Left lung (tissue), 10 donors: ENCODE measurements around the gene SMURF1. TPM values are rescaled to one million over a fixed set of nuclear protein-coding genes. Genes with fewer than 3 reads are reported as not detected.
A peak's percentile ranks its signal among the peaks of the same experiment; 100 is the strongest.

Experiments
- ATAC-seq: fragments of 200-7000 bp; cut with Tn5 transposase; one replicate; pipeline ENCODE4 v1.9.1; 2020; ENCODE audit warnings: moderate library complexity
- DNase-seq, 4 donors: peaks; one replicate each; pipeline ENCODE4 v3.0.0-alpha.2; 2013 to 2020
- H3K27ac ChIP-seq, 2 donors: fragments of 200-600 bp; sonication (generic) in 1 of 2; one replicate each; pipeline versions ENCODE4 v1.5.0 to v1.8.0; 2020 to 2021
- H3K27me3 ChIP-seq, 2 donors: fragments of 200-600 bp; sonication (generic) in 1 of 2; one replicate each; pipeline versions ENCODE4 v1.5.0 to v1.8.0; 2020 to 2021
- H3K36me3 ChIP-seq, 2 donors: fragments of 200-600 bp; sonication (generic) in 1 of 2; one replicate each; pipeline versions ENCODE4 v1.5.0 to v1.8.0; 2020 to 2021
- H3K4me1 ChIP-seq, 2 donors: fragments of 200-600 bp; one replicate each; pipeline ENCODE4 v1.8.0; 2021
- H3K4me3 ChIP-seq, 2 donors: fragments of 200-600 bp; sonication (generic) in 1 of 2; one replicate each; pipeline versions ENCODE4 v1.5.0 to v1.8.0; 2020 to 2021; ENCODE audit warnings: mild to moderate bottlenecking in 1 of 2
- H3K9me3 ChIP-seq, 2 donors: fragments of 200-600 bp; sonication (generic) in 1 of 2; one replicate each; pipeline versions ENCODE4 v1.5.0 to v1.8.0; 2020 to 2021
- CTCF ChIP-seq, 2 donors: fragments of 200-600 bp; sonication (generic) in 1 of 2; IDR thresholded peaks; one replicate each; pipeline versions ENCODE4 v1.5.0 to v1.8.0; 2021; ENCODE audit warnings: antibody characterized with exemption in 2 of 2
- intact Hi-C, 2 donors: fragments of 100-400 bp; cut with DNase I; formaldehyde crosslinking; loops; one replicate each; pipeline versions ENCODE4 v1.11.2 to v1.14.2; 2022
- polyA plus RNA-seq, 6 donors: library from polyadenylated mRNA; unstranded; fragments of 120-200 nt; gene quantifications; one replicate each; pipeline ENCODE4 v1.2.1, GENCODE V29; 2013; ENCODE audit not compliant: insufficient read length in 6 of 6
- total RNA-seq, 2 donors: library from RNA; stranded (reverse); fragmentation: NEBNext Ultra II Directional; extraction: Animal tissue kit (Norgen Biotek cat#: 25700); gene quantifications; one replicate each; pipeline ENCODE4 v1.2.1, GENCODE V29; 2021
- donor health status: DM: no; HTN: yes; CAD: no.
- donor health status: DM: no; HTN: no; CAD: no.

The SMURF1 gene
- total and polyA plus RNA-seq, 8 donors = 15.6 to 43.4 (median 18.3) TPM

- Histone ChIP-seq H3K36me3 (peaks cover 0 to 7% of the 10 kb centered on the region in 2 donors), H3K4me3 (no peak overlapping the region), H3K27me3 (no peaks in the 10 kb centered on the region), H3K9me3 (peaks cover 0 to 2% of the 10 kb centered on the region in 2 donors), H3K4me1 (peaks cover 15 to 58% of the 10 kb centered on the region in 2 donors), H3K27ac (no peak overlapping the region)
- no peak for TF ChIP-seq CTCF (IDR thresholded peaks at IDR 0.05)
- ATAC-seq (no peak), DNase-seq (no peak)
- intact Hi-C loops = no loop called here
Measured at GRCh38 chr7:99116144-99116543, 27.8 kb downstream of the SMURF1 start.

- Histone ChIP-seq H3K27me3 (no peaks in the 10 kb centered on the region), H3K4me1 (peaks cover 13 to 55% of the 10 kb centered on the region in 2 donors), H3K9me3 (peaks cover 0 to 2% of the 10 kb centered on the region in 2 donors), H3K36me3 (peaks cover 0 to 7% of the 10 kb centered on the region in 2 donors), H3K27ac (no peak overlapping the region), H3K4me3 (no peak overlapping the region)
- no peak for TF ChIP-seq CTCF (IDR thresholded peaks at IDR 0.05)
- intact Hi-C loops = no loop called here
- ATAC-seq (no peak), DNase-seq (no peak)
Measured at GRCh38 chr7:99115379-99115778, 28.5 kb downstream of the SMURF1 start.

GRCh38 chr7:99112979-99113378 lies 30.9 kb downstream of the SMURF1 start:
- DNase-seq (no peak), ATAC-seq (no peak)
- no peak overlapping the region for H3K4me3 ChIP-seq
- no peaks in the 10 kb centered on the region for H3K36me3 ChIP-seq
- peaks cover 0 to 2% of the 10 kb centered on the region in 2 donors for H3K9me3 ChIP-seq
- no peak overlapping the region for H3K27ac ChIP-seq
- peaks cover 13 to 52% of the 10 kb centered on the region in 2 donors for H3K4me1 ChIP-seq
- no peaks in the 10 kb centered on the region for H3K27me3 ChIP-seq
- no peak for TF ChIP-seq CTCF (IDR thresholded peaks at IDR 0.05)
- intact Hi-C loops = no loop called here

GRCh38 chr7:99112097-99112496 lies 31.8 kb downstream of the SMURF1 start:
- peak overlapping the region; percentile 6 to 35 for H3K27ac ChIP-seq
- H3K4me3 ChIP-seq = no peak overlapping the region
- H3K4me1 ChIP-seq = peaks cover 16 to 56% of the 10 kb centered on the region in 2 donors
- TF ChIP-seq CTCF (IDR thresholded peaks at IDR 0.05) = no peak
- DNase-seq (no peak), ATAC-seq (peak; percentile 69)
- intact Hi-C loops = no loop called here
- H3K27me3 ChIP-seq = no peaks in the 10 kb centered on the region
- H3K9me3 ChIP-seq = peaks cover 0 to 2% of the 10 kb centered on the region in 2 donors
- H3K36me3 ChIP-seq = no peaks in the 10 kb centered on the region

- no peak overlapping the region for H3K4me3 ChIP-seq
- peak; percentile 48 for ATAC-seq
- no peak for DNase-seq
- H3K9me3 ChIP-seq = peaks cover 0 to under 1% of the 10 kb centered on the region in 2 donors
- no peaks in the 10 kb centered on the region for H3K27me3 ChIP-seq
- TF ChIP-seq CTCF (IDR thresholded peaks at IDR 0.05) = no peak
- intact Hi-C loops = no loop called here
- H3K4me1 ChIP-seq = peaks cover 16 to 62% of the 10 kb centered on the region in 2 donors
- H3K27ac ChIP-seq = peak overlapping the region; percentile 6 to 35
- no peaks in the 10 kb centered on the region for H3K36me3 ChIP-seq
Measured at GRCh38 chr7:99111591-99111990, 32.3 kb downstream of the SMURF1 start.
